ENCODE results near the gene TPK1. TPM values are rescaled to one million over a fixed set of nuclear protein-coding genes. Genes with fewer than 3 reads are reported as not detected.

The TPK1 gene
- total RNA-seq, 1 experiment from 2014 or later, result 3.1 TPM

DNA sequence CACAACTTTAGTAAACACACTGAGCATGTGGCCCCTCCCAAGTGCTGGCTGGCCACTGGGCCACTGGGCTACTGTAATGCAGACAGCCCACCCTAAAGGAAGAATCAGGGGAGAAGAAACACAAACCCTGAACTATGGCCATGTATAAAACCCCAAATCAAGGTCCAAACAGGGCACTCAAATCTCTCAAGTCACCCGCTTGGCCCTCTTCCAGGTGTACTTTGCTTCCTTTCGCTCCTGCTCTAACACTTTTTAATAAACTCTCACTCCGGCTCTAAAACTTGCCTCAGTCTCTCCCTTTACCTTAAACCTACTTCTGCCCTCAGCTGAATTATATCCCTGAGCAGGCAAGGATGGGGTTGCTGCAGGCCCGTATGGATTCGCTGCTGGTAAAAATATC, 72.6 kb downstream of the TPK1 start:
- no peak overlapping the region for H2BK5ac ChIP-seq (ENCODE audit: insufficient read length, low read length)
- H2BK15ac ChIP-seq (ENCODE audit: low read depth, low read length), result no peak overlapping the region; the same call in 1 of the 2 replicates
- peak overlapping the region; percentile 58 for H3K18ac ChIP-seq (ENCODE audit: insufficient read length, low read depth, low read length)
- H3K27ac ChIP-seq (ENCODE audit: insufficient read length, low read depth, low read length), result no peak overlapping the region
- Mint-ChIP-seq H3K36me3 (ENCODE audit: insufficient read depth in 1 of 3, low read depth in 3 of 3) (no peaks in the 10 kb centered on the region), H3K27me3 (ENCODE audit: low read depth) (no peaks in the 10 kb centered on the region), H3K4me3 (no peak overlapping the region), H3K4me1 (peaks cover 7 to 8% of the 10 kb centered on the region in 2 experiments), H3K27ac (peak overlapping the region in 1 of 3 experiments; percentile 19; a peak in 3 of 7 replicates), H3K9me3 (no peaks in the 10 kb centered on the region)
- H3K23ac ChIP-seq (ENCODE audit: insufficient read length, low read depth, low read length), result no peak overlapping the region
- H3K79me2 ChIP-seq (ENCODE audit: insufficient read depth, low read length), result no peaks in the 10 kb centered on the region
- H2AFZ ChIP-seq (ENCODE audit: low read length), result peak overlapping the region; percentile 32
- H3K9ac ChIP-seq (ENCODE audit: extremely low read depth, insufficient read length, low read length), result no peak overlapping the region
- H2BK12ac ChIP-seq (ENCODE audit: insufficient read length, low read depth, low read length), result no peak overlapping the region
- no peaks in the 10 kb centered on the region for H3K9me3 ChIP-seq (ENCODE audit: control insufficient read depth, low read depth, low read length)
- no peak overlapping the region for H2BK120ac ChIP-seq (ENCODE audit: low read depth, low read length, poor library complexity, severe bottlenecking)
- TF ChIP-seq, protein P1, sequence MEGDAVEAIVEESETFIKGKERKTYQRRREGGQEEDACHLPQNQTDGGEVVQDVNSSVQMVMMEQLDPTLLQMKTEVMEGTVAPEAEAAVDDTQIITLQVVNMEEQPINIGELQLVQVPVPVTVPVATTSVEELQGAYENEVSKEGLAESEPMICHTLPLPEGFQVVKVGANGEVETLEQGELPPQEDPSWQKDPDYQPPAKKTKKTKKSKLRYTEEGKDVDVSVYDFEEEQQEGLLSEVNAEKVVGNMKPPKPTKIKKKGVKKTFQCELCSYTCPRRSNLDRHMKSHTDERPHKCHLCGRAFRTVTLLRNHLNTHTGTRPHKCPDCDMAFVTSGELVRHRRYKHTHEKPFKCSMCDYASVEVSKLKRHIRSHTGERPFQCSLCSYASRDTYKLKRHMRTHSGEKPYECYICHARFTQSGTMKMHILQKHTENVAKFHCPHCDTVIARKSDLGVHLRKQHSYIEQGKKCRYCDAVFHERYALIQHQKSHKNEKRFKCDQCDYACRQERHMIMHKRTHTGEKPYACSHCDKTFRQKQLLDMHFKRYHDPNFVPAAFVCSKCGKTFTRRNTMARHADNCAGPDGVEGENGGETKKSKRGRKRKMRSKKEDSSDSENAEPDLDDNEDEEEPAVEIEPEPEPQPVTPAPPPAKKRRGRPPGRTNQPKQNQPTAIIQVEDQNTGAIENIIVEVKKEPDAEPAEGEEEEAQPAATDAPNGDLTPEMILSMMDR (conservative IDR thresholded peaks at IDR 0.05), result no peak
- H4K8ac ChIP-seq (replicated peaks; ENCODE audit: insufficient read length, low read depth, low read length), result no peak overlapping the region
- H3K4ac ChIP-seq (ENCODE audit: low read depth, low read length), result no peak overlapping the region
- no peak overlapping the region for H4K5ac ChIP-seq (ENCODE audit: insufficient read length, low read depth, low read length)
- H3K4me1 ChIP-seq (ENCODE audit: insufficient read depth, low read length), result no peaks in the 10 kb centered on the region
- H4K20me1 ChIP-seq (ENCODE audit: control insufficient read depth, insufficient read depth, insufficient read length), result no peaks in the 10 kb centered on the region
- no peaks in the 10 kb centered on the region for H3K27me3 ChIP-seq (ENCODE audit: insufficient read depth, low read length)
- H3K56ac ChIP-seq (ENCODE audit: insufficient read length, low read depth, low read length), result no peak overlapping the region
- H3K14ac ChIP-seq (ENCODE audit: insufficient read depth, low read length), result no peak overlapping the region
- H2AK5ac ChIP-seq (ENCODE audit: insufficient read length, low read length), result no peak overlapping the region
- no peak overlapping the region for H3T11ph ChIP-seq (ENCODE audit: low read length)
- H2BK20ac ChIP-seq (ENCODE audit: low read depth, low read length, poor library complexity, severe bottlenecking), result no peak overlapping the region
- no peak overlapping the region for H3K4me2 ChIP-seq (ENCODE audit: insufficient read depth, insufficient read length, low read length)
- no peak overlapping the region for H4K91ac ChIP-seq (ENCODE audit: insufficient read length, low read depth, low read length)
- no peaks in the 10 kb centered on the region for H3K79me1 ChIP-seq (ENCODE audit: insufficient read depth, low read depth, low read length, poor library complexity, severe bottlenecking)
- no peaks in the 10 kb centered on the region for H3K23me2 ChIP-seq (ENCODE audit: insufficient read length, low read depth, low read length, poor library complexity, severe bottlenecking)
- no CpG with 5 or more reads among the region's 5 CpGs for WGBS (ENCODE audit: extremely low coverage, insufficient read length, low lambda C conversion rate)
- DNase-seq, result no peak

Data from H9 (cell line).